Sigmoid colon (tissue), 4 donors: Measurements from ENCODE around the gene SEC23IP.
A peak's percentile ranks its signal among the peaks of the same experiment; 100 is the strongest.

Source experiments
- CTCF ChIP-seq, 4 experiments: fragments of 450-650 bp in 3 of 4; fragments of 200-600 bp in 1 of 4; IDR thresholded peaks; one replicate each; pipeline ENCODE4 v1.5.1; 2016 to 2019; ENCODE audit warnings: antibody characterized with exemption in 4 of 4, mild to moderate bottlenecking in 3 of 4, moderate library complexity in 2 of 4
- POLR2A ChIP-seq, 2 donors: fragments of 450-650 bp; IDR thresholded peaks; one replicate each; pipeline ENCODE4 v1.6.1; 2016; ENCODE audit warnings: antibody characterized with exemption in 2 of 2, mild to moderate bottlenecking in 2 of 2, moderate library complexity in 2 of 2
- POLR2AphosphoS5 ChIP-seq, 4 donors: sonication (generic); formaldehyde crosslinking; IDR thresholded peaks; one replicate each; pipeline ENCODE4 v1.6.1; 2017; ENCODE audit warnings: antibody characterized with exemption in 4 of 4

- TF ChIP-seq POLR2AphosphoS5 (IDR thresholded peaks at IDR 0.05) (peak; percentile 64 to 88 (median 79)), CTCF (IDR thresholded peaks at IDR 0.05) (no peak), POLR2A (IDR thresholded peaks at IDR 0.05) (peak; percentile 36 to 40)
Observed at GRCh38 chr10:119872860-119873681, 19.5 kb upstream of the SEC23IP start.
